AG04449 (cell line): ENCODE data around the gene DEFB129.
"Not testable (repeated sequence)": the region's sequence is repeated elsewhere in the genome, so short reads cannot be mapped to it uniquely, and the experiment has no call there.

Source experiments
- CTCF ChIA-PET: fragments of 350-600 bp; formaldehyde crosslinking; extraction: SDS; loops from one replicate; lab custom pipeline; 2021; ENCODE audit warnings: antibody characterized with exemption; lab: Yijun Ruan, JAX
- POLR2A ChIA-PET: fragments of 400-600, 350-600 bp; formaldehyde crosslinking; extraction: SDS; loops from one replicate; lab custom pipeline; 2020; ENCODE audit warnings: antibody characterized with exemption, inconsistent platforms; lab: Yijun Ruan, JAX
- DNase-seq: peaks from one replicate; pipeline ENCODE4 v3.0.0-alpha.2; 2010; ENCODE audit warnings: low read depth, low spot score
- H3K4me3 ChIP-seq: 2 replicates; pipeline ENCODE4 v1.5.1; 2011; ENCODE audit warnings: low read depth, mild to moderate bottlenecking, control low read depth, low read length
- TF ChIP-seq, protein P1 (sequence below): IDR thresholded peaks from one replicate; pipeline ENCODE4 v1.5.1; 2011; ENCODE audit warnings: mild to moderate bottlenecking, moderate library complexity, low read length, control low read depth, inconsistent platforms; ENCODE audit not compliant: insufficient read depth; ENCODE audit errors: missing control alignments

DEFB129 gene

DNA sequence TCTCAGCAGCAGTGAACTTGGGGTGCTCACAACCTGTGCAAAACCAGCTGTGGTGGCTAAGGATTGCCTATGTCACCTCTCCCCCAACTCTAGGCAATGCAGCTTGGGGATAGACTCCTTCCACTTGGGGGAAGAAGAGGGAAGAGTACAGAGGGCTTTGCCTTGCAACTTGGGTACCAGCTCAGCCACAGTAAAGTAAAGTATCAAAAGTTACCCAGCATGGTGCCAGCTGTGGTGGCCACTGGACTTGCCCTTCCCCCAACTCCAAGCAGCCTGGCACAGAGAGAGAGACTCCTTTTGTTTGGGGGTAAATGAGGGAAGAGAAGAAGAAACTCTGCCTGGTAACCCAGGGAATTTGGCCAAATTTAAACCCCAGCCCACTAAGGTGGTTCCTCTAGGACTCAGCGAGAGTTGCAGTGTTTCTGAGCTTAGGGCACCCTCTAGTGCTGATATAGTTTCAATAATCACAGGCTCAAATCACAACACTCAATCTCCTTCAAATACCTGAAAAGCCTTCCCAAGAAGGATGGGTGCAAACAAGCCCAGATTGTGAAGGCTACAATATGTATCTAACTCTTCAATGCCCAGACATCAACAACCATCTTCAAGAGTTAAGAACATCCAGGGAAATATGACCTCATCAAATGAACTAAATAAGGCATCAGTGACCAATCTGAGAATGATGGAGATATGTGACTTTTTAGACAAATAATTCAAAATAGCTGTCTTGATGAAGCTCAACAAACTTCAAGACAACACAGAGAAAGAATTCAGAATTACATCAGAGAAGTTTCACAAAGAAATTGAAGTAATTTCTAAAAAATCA is 7.6 kb upstream of the DEFB129 start:
- DNase-seq: no peak
- ChIA-PET POLR2A (no interaction called here), CTCF (interaction anchor here (0.5 to 1.1 kb wide), 4 partner anchors 9 to 97 kb away, joined by 3 to 4 read pairs (median 3); no protein-coding TSS in a partner anchor)

DNA sequence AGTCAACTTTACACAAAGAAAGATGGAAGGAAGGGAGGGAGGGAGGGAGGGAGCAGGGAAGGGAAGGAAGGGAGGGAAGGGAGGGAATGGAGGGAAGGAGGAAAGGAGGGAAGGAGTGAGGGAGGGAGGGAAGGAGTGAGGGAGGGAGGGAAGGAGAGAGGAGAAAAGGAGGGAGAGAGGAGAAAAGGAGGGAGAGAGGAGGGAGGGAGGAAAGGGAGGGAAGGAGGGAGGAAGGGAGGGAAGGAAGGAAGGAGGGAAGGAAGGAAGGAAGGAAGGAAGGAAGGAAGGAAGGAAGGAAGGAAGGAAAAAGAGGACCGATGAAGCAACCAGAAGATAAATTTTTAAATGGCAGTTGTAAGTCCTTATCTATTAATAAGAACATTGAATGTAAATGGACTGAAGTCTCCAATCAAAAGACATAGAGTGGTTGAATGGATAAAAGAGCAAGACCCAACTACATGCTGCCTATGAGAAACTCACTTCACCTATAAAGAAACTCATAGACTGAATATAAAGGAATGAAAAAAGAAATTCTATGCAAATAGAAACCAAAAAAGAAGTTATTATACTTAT is 5.7 kb upstream of the DEFB129 start:
- POLR2A ChIA-PET: no interaction called here
- no peak for DNase-seq
- TF ChIP-seq, protein P1, sequence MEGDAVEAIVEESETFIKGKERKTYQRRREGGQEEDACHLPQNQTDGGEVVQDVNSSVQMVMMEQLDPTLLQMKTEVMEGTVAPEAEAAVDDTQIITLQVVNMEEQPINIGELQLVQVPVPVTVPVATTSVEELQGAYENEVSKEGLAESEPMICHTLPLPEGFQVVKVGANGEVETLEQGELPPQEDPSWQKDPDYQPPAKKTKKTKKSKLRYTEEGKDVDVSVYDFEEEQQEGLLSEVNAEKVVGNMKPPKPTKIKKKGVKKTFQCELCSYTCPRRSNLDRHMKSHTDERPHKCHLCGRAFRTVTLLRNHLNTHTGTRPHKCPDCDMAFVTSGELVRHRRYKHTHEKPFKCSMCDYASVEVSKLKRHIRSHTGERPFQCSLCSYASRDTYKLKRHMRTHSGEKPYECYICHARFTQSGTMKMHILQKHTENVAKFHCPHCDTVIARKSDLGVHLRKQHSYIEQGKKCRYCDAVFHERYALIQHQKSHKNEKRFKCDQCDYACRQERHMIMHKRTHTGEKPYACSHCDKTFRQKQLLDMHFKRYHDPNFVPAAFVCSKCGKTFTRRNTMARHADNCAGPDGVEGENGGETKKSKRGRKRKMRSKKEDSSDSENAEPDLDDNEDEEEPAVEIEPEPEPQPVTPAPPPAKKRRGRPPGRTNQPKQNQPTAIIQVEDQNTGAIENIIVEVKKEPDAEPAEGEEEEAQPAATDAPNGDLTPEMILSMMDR: no peak
- no peak overlapping the region for H3K4me3 ChIP-seq
- CTCF ChIA-PET: no interaction called here

More for the DNA sequence above, 7.6 kb upstream of the DEFB129 start:
- TF ChIP-seq, protein P1: no peak
- H3K4me3 ChIP-seq: no peak overlapping the region

DNA sequence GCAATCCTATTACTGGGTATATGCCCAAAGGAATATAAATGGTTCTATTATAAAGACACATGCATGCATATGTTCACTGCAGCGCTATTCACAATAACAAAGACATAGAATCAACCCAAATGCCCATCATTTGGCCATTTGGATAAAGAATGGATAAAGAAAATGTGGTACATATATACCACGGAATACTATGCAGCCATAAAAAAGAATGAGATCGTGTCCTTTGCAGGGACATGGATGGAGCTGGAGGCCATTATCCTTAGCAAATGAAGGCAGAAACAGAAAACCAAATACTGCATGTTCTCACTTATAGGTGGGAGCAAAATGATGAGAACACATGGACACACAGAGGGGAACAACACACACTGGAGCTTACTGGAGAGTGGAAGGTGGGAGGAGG is 1.2 kb upstream of the DEFB129 start:
- POLR2A ChIA-PET: not testable (repeated sequence)
- CTCF ChIA-PET: interaction anchor here (1.1 to 3.3 kb wide), 2 partner anchors 18 to 41 kb away, joined by 3 to 8 read pairs; no protein-coding TSS in a partner anchor

DNA sequence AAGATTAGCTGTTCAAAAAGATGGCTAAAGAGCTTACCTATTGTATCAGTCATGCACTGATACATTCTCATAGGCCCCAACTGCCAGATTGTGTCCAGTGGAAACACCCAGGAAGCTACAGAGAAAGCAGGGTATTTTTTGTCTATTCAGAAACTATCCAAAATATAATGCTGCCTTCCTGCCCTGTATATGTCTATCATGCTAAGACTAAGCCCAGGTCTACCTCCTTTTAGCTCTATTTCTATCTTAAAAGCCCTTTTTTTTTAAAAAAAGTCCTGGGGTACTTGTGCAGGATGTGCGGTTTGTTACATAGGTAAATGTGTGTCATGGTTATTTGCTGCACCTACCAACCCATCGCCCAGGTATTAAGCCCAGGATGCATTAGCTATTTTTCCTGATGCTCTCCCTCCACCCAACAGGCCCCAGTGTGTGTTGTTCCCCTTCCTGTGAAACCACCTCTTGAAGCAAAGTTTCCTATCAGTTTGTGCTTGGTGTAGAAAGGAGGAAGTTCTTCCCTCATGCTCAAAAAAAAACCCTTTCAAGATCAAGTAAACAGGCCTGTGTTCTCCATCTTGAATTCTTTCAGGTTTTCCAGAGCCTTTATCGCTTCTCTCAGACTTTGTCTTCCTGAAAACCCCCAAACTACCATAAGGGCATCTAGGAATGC is 514 bp downstream of the DEFB129 start:
- TF ChIP-seq, protein P1: no peak
- ChIA-PET POLR2A (no interaction called here), CTCF (interaction anchor here (0.9 to 1.5 kb wide), 2 partner anchors 8 to 10 kb away, joined by 3 to 4 read pairs; no protein-coding TSS in a partner anchor)
- no peak for DNase-seq
- no peak overlapping the region for H3K4me3 ChIP-seq

More for the DNA sequence above, 1.2 kb upstream of the DEFB129 start:
- H3K4me3 ChIP-seq, DNase-seq: not testable (repeated sequence)

DNA sequence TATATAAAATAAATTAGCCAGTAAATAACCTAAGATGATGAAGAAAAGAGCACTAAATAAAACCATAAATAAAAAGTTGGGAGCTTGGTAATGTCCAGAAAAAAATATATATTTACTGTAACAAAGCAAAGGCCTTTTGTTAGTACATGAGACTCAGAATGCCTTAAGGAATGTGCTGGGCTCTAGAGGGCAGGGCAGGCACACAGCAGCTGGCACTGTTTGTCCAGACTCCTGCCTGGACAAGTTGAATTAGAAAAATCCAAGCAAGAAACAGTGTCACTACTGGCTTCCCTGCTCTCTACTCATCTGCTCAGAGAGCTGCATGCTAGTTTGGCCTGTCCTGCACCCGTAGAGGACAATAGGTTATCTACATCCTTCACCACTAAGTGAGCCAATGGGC is 8.8 kb downstream of the DEFB129 start:
- CTCF ChIA-PET: no interaction called here
- DNase-seq: no peak
- TF ChIP-seq, protein P1: no peak

DNA sequence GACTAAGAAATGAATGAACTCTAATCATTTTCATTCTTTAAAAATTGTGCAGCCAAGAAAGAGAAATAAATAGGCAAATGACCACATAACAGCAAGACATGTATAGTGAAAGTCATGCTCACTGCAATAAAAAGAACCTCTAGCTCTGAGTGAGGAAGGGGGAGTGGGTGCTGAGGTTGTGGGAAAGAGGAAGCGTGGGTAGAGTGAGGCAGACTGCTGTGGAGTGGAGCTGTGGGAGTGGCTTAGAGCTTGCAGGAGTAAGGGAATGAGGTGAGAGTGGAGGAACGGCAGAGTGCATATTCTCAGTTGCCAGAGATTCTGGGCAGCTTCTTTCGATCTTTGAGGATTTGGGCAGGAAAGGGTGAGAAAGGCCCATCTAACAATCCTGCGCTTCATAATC is 10.4 kb downstream of the DEFB129 start:
- no peak for DNase-seq
- TF ChIP-seq, protein P1: no peak
- ChIA-PET POLR2A (no interaction called here), CTCF (interaction anchor here (0.8 kb wide), 1 partner anchor 10 kb away, joined by 3 read pairs; the partner anchor contains the start of gene DEFB129)
- no peak overlapping the region for H3K4me3 ChIP-seq

More for the DNA sequence above, 8.8 kb downstream of the DEFB129 start:
- POLR2A ChIA-PET: no interaction called here
- no peak overlapping the region for H3K4me3 ChIP-seq
